Measurements from ENCODE around the gene SLC35E4.
"Not testable (repeated sequence)": the region's sequence is repeated elsewhere in the genome, so short reads cannot be mapped to it uniquely, and the experiment has no call there.

SLC35E4 gene

DNA sequence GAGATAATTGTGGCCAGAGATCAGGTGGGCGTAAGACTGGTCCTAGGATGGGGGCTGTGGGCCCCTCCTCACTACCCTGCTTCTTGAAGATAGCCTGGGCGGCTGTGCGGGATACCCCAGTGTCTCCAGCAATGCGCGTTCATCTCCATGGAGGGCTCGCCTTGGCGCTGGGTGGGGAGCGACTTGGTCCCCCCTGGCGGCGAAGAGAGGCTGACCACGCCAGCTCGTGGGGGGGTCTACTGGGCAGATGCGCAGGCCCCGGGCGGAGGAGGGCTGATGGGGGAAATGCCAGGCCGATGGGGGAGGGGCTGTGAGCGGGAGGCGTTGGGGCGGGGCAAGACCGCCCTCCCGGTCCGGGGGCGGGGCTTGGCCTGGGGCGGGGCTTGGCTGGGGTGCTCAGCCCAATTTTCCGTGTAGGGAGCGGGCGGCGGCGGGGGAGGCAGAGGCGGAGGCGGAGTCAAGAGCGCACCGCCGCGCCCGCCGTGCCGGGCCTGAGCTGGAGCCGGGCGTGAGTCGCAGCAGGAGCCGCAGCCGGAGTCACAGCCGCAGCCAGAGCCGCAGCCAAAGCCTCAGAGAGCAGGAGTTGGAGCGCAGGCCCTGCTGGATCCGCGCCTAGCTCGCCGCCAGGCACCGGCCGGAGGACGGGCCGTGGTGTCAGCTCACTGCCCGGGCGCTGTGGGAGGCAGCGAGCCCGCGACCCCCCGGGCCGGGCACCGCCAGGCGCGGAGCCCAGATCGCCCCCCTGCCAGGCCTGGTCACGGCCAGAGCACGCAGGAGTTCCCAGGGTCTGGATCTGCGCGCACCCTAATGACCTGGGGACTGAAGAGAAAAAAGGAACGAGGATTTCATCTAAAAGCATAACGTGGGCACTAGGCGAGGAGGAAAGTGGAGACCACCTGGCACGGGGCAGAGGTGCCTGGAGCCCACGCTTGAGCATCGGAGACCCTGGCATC, at the start of gene SLC35E4:
Gene SLC35E4, plus strand, starts transcription at position 509 of the 953 bp plus-strand sequence. CDS start 670 bp downstream, outside the sequence.
- peak; percentile 91 for DNase-seq

DNA sequence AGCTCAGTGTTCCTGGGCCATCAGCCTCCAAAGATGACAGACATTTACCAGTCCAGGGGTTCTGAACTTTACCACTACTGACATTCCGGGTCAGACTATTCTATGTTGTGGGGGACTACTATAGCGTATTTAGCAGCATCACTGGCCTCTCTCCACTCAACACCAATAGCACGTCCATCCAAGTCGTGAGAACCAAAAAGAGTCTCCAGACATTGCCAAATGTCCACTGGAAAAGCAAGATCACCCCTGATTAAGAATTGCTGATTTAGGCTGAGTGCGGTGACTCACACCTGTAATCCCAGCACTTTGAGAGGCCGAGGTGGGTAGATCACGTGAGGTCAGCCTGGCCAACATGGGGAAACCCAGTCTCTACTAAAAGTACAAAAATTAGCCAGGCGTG, 49.2 kb upstream of the SLC35E4 start:
- DNase-seq: no peak

- DNase-seq: no peak
Measured at GRCh38 chr22:30591191-30591587, 44.4 kb upstream of the SLC35E4 start.

DNA sequence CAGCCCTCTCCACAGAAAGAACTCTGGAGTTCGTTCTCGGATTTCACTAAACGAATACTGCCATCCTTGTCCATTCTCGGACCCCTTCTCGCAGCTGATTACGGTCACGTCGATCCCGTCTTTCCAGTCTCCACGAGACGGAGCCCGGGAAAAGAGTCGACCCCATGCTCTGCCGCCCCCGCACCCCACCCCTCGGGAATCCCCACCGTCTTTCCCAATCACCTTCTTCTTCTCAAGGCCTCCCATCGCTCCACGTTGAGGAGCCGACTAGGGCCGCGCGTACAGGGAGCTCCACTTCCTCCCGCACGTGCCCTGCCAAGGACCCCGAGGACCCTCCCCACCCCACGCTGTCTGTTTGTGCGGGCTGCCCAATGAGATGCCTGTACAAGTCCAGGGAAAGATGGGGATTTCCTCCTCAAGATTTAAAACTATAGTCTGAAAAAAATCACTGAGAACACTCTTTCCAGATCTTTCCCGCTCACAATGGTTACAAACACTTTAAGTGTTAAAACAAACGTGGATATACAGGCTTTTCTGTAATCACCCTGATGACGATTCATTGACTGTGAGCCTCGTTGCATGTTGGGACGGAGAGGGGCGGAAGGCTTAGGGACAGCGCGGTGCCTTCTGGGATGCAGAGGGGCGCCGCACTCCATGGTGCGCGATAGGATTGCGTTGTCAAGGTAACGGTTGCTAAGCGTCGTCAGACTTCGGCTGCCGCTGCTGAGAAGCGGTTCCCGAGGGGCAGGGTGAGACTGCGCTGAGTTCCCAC, 43.8 kb upstream of the SLC35E4 start, which contains the start of gene PES1:
Gene PES1, minus strand, starts transcription at position 323 of the 772 bp plus-strand sequence. Its CDS starts 77 bp downstream, at position 246.
- DNase-seq: peak; percentile 94

DNA sequence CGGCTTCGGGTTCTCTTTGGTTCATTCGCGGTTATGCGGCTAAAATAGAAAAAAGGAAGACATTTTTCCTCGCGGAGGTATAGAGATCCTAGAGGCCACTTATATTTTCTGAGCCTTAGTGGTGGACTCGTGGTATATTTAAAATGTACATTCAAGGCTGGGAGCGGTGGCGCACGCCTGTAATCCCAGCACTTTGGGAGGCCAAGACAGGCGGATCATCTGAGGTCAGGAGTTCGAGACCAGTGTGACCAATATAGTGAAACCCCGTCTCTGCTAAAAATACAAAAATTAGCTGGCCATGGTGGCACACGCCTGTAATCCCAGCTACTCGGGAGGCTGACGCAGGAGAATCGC, 43.2 kb upstream of the SLC35E4 start:
- DNase-seq: not testable (repeated sequence)

DNA sequence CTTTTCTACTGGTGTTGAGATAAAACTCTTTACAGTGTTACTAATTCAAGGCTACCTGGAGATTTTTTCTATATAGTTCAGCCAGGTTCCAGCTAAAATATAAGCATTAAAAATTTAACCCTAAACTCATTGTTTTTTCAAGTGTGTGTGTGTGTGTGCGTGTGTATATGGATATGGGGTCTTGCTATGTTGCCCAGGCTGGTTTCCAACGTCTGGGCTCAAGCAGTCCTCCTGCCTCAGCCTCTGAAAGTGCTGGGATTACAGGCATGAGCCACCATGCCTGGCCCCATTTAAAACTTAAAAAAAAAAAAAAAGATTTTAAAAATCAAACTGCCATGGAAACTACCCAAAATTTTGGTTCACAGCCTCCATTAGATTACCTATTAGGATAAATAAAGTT, 39.4 kb upstream of the SLC35E4 start:
- DNase-seq: no peak

GRCh38 chr22:30596886-30597285, 38.7 kb upstream of the SLC35E4 start:
- DNase-seq: no peak

DNA sequence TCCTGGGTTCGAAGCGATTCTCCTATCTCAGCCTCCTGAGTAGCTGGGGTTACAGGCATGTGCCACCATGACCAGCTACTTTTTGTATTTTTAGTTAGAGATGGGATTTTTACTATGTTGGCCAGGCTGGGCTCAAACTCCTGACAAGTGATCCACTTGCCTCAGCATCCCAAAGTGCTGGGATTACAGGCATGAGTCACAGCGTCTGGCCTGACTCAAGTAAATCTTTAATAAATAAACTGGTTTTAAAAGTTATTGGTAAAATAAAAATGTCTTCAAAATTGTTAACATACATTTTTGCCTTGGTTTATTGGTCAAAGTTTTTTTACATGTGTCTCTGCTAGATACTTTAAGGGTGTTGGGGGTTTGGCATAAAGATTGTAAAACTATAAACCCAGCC, 36.6 kb upstream of the SLC35E4 start:
- no peak for DNase-seq

DNA sequence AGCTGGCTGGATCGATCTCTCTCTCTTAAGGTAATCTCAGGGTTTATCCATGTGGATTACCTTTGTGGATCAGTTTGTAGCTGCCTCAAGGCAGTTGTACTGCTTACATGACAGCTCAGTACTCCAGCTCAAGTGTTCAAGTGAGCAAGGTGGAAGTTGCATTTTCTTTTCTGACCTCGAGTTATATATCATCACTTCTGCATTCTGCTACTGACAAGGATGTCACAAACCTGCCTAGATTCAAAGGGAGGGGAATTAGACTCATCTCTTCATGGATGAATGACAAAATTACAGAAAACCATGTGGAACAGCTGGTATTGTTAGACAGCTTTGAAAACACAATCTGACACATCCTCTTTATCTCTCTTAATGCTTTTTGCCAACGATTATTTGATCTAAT, 34.7 kb upstream of the SLC35E4 start:
- DNase-seq: no peak

- DNase-seq: no peak
Measured at GRCh38 chr22:30601464-30601863, 34.1 kb upstream of the SLC35E4 start.

DNA sequence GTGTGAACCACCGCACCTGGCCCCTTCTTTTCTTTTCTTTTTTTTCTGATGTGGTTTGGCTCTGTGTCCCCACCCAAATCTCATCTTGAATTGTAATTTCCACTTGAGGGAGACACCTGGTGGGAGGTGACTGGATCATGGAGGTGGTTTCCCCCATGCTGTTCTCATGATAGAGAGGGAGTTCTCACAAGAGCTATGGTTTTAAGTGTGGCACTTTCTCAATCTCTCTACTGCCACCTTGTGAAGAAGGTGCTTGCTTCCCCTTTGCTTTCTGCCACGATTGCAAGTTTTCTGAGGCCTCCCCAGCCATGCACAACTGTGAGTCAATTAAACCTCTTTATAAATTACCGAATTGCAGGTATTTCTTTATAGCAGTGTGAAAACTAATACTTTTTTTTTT, 33.5 kb upstream of the SLC35E4 start:
- DNase-seq: no peak

GRCh38 chr22:30603801-30604200, 31.8 kb upstream of the SLC35E4 start:
- no peak for DNase-seq

- no peak for DNase-seq
Measured at GRCh38 chr22:30604723-30605122, 30.9 kb upstream of the SLC35E4 start.

DNA sequence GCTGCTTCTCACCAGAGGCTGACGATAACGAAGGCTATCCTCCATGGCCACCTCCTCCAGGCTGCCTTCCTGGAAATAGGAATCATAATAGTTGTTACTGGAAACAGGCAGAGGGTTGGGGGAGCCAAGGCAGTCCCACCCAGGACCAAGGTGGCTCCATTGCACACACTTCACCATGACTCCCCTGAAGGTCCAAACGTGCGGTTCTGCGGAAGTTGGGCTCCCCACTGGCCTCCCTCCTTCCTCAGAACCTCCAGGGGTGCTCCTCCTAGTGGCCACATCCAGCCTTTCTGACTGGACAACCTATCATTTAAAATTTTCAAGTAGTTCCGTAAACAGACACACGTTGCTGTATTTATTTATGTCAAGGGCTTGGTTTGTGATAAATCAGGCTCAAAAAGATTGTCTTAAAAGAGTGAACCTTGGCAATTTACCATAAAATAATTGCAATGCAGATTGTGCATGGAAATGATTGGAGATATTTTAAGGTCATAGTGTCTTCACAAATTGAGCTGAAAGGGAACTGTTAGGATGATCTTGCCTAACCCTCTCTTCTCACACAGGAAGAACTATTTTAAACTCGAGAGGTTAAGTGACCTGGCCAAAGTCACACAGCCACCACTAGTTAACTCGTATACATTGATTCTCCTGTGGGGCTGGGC, 30.0 kb upstream of the SLC35E4 start:
- DNase-seq: peak; percentile 3

DNA sequence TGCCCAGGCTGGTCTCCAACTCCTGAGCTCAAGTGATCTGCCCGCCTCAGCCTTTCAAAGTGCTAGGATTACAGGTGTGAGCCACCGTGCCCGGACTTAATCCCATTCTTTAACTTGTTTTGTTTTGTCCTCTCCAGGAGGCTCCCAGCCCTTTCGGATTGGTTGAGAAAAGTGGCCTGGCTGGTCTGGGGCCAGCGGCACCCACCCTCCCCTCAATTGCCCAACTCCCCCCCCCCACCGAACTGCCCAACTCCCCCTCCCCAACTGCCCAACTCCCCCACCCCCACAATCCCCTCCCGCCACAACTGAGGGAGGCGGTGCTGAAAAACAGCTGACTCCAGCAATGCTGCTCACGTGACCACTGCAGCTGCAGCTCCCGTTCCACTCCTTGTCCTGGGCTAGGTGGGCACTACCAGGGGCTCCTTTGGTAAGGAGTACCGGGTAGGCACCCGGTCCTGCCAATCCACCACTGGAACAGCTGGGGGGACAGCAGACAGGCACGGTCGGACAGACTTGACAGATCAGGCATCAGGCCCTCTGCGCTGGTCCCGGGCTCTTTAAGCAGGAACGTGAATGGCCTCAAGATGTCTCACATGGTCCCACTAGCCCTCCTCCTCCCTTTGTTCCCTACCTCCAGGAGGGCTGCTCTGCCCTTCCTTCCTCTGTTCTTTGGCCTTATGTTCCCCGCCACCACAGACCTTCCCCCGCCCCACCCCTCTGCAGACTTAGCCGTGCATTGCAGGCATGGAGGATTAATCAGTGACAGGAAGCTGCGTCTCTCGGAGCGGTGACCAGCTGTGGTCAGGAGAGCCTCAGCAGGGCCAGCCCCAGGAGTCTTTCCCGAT, 28.9 kb upstream of the SLC35E4 start, which contains the start of gene TCN2:
Gene TCN2, plus strand, starts transcription at position 720 of the 845 bp plus-strand sequence. CDS start 158 bp downstream, outside the sequence.
- DNase-seq: peak; percentile 10

GRCh38 chr22:30607300-30607930, 28.2 kb upstream of the SLC35E4 start:
- no peak for DNase-seq

DNA sequence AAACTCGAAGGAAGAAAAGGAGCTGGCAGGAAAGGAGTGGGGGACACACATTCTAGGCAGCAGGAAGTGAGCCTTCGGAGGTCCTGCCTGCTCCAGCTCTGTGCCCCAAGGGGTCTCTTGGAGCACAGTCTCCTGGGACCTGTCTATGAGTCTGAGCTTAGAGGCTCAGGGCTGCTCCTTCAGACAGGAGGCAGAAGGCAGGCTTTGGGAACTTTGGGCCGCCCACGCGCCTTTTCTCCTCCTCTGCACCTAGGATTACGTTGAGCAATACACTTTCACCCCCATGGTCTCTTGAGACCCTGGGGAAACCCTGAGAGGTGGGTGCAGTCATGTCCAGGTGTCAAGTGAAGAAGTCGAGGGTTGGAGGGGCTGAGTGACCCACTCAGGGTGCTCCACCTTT, 27.6 kb upstream of the SLC35E4 start:
- DNase-seq: no peak

GRCh38 chr22:30609260-30610185, 26.1 kb upstream of the SLC35E4 start:
- DNase-seq: no peak

DNA sequence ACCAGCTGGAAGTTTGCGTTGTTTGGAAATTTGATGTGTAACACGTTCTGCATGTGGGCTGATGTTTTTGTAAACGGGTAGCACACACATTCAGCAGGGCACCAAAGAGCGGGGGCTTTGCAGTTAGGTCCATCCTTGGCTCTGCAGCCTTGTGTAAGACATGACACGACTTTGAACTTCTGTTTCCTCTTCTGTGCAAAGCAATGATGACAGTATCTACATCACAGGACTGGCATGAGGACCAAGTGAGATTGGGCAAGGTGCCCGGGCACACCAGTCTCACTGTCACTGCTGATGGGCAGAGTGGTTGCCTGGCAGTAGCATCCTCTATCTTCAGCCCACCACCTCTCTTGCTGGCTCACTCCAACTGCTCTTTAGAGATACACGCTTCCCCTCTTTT, 25.3 kb upstream of the SLC35E4 start:
- DNase-seq: no peak

GRCh38 chr22:30611197-30611596, 24.4 kb upstream of the SLC35E4 start:
- DNase-seq: no peak

DNA sequence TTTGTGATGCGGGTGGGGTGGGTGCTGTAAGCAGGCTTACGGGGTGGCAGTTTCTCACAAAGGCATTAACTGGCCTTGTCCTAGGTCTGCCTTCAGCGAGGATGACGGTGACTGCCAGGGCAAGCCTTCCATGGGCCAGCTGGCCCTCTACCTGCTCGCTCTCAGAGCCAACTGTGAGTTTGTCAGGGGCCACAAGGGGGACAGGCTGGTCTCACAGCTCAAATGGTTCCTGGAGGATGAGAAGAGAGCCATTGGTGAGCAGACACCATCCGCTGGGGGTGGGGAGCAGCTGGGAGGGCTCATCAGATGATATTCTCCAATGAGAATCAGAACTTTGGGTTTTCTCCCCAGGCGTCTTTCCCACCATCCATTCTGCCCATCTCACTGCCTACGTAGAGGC, 22.8 kb upstream of the SLC35E4 start:
- no peak for DNase-seq
